HCT116 (cell line): ENCODE measurements around the gene AGTPBP1. TPM values are rescaled to one million over a fixed set of nuclear protein-coding genes. Genes with fewer than 3 reads are reported as not detected.

Experiments used
- ATAC-seq: fragments of 200-7000 bp; cut with Tn5 transposase; 2 replicates; pipeline ENCODE4 v1.9.1; 2020; ENCODE audit warnings: mild to moderate bottlenecking, moderate library complexity
- BruUV-seq: library from RNA; stranded (reverse); fragments of 400-500 nt; replicated peaks from 2 replicates; lab custom pipeline; 2021; lab: Mats Ljungman, UMichigan
- CTCF ChIA-PET: fragments of 300-600 bp; sonication (Branson Sonifier 250); formaldehyde crosslinking; loops from one replicate; lab custom pipeline; 2021; ENCODE audit warnings: antibody characterized with exemption; lab: Charles Lee
- POLR2A ChIA-PET: fragments of 300-600, 350-600 bp; sonication (Branson Sonifier 250); formaldehyde crosslinking; loops from one replicate; lab custom pipeline; 2021; ENCODE audit warnings: antibody characterized with exemption; lab: Charles Lee
- RAD21 ChIA-PET, 2 experiments: fragments of 300-600 bp; sonication (Branson Sonifier 250); formaldehyde crosslinking; loops; one replicate each; lab custom pipeline; 2023; ENCODE audit warnings: low total read pairs in 2 of 2; ENCODE audit not compliant: uncharacterized antibody in 2 of 2, unreplicated experiment in 2 of 2, low non-redundant PET in 1 of 2; lab: Charles Lee
- DNase-seq: peaks from one replicate; pipeline ENCODE4 v3.0.0-alpha.2; 2010; ENCODE audit warnings: low read depth, low spot score
- H2AFZ ChIP-seq: fragments of 200-600 bp; shearing (Covaris generic), sonication (generic); 2 replicates; pipeline ENCODE4 v1.6.1; 2017; ENCODE audit warnings: low read depth, mixed run types, mixed read lengths, antibody characterized with exemption, low read length; ENCODE audit not compliant: poor library complexity, severe bottlenecking
- H3K27ac ChIP-seq: 2 replicates; pipeline ENCODE4 v1.5.1; 2012; ENCODE audit warnings: low read depth, low read length
- H3K27me3 ChIP-seq: fragments of 200-600 bp; sonication (generic); 2 replicates; pipeline ENCODE4 v1.6.1; 2016; ENCODE audit warnings: mixed run types, low read length, mixed read lengths; ENCODE audit not compliant: insufficient read depth
- H3K36me3 ChIP-seq, 2 experiments: fragments of 200-500 bp in 1 of 2; fragments of 200-600 bp in 1 of 2; sonication (Bioruptor generic) in 1 of 2; sonication (generic) in 1 of 2; 2 replicates each; pipeline versions ENCODE4 v1.5.1 to v1.6.1; 2014 to 2016; ENCODE audit warnings: low read length in 2 of 2, inconsistent platforms in 1 of 2, mixed read lengths in 1 of 2, mixed run types in 1 of 2; ENCODE audit not compliant: insufficient read depth in 2 of 2, control insufficient read depth in 1 of 2
- H3K4me1 ChIP-seq, 2 experiments: fragments of 200-600 bp in 1 of 2; sonication (generic) in 1 of 2; 2 replicates each; pipeline versions ENCODE4 v1.5.1 to v1.6.1; 2012 to 2017; ENCODE audit warnings: low read length in 2 of 2, inconsistent platforms in 1 of 2, mild to moderate bottlenecking in 1 of 2, mixed read lengths in 1 of 2, mixed run types in 1 of 2, moderate library complexity in 1 of 2; ENCODE audit not compliant: insufficient read depth in 2 of 2, control insufficient read depth in 1 of 2
- H3K4me2 ChIP-seq: fragments of 200-600 bp; sonication (generic); 2 replicates; pipeline ENCODE4 v1.6.1; 2017; ENCODE audit warnings: mixed run types, low read length, mixed read lengths
- H3K4me3 ChIP-seq, 2 experiments: fragments of 200-600 bp in 1 of 2; sonication (generic) in 1 of 2; replicated peaks in 1 of 2; 2 replicates each; pipeline ENCODE4 v1.5.1; 2011 to 2016; ENCODE audit warnings: low read length in 2 of 2, control low read depth in 1 of 2, low read depth in 1 of 2, mild to moderate bottlenecking in 1 of 2, mixed read lengths in 1 of 2, mixed run types in 1 of 2
- H3K79me2 ChIP-seq: fragments of 200-600 bp; sonication (generic); 2 replicates; pipeline ENCODE4 v1.6.1; 2017; ENCODE audit warnings: mild to moderate bottlenecking, mixed run types, low read length, moderate library complexity, mixed read lengths; ENCODE audit not compliant: insufficient read depth
- H3K9ac ChIP-seq: fragments of 200-600 bp; sonication (generic); 2 replicates; pipeline ENCODE4 v1.6.1; 2016; ENCODE audit warnings: low read length, mixed read lengths
- H3K9me2 ChIP-seq: fragments of 200-600 bp; sonication (generic), shearing (Covaris generic); 2 replicates; pipeline ENCODE4 v1.6.1; 2017; ENCODE audit warnings: mixed run types, mild to moderate bottlenecking, moderate library complexity; ENCODE audit not compliant: insufficient read depth
- H3K9me3 ChIP-seq, 2 experiments: fragments of 200-500 bp in 1 of 2; fragments of 200-600 bp in 1 of 2; sonication (Bioruptor generic) in 1 of 2; sonication (generic) in 1 of 2; 2 replicates each; pipeline ENCODE4 v1.6.1; 2014 to 2017; ENCODE audit warnings: low read length in 2 of 2, mixed read lengths in 2 of 2, inconsistent platforms in 1 of 2, low read depth in 1 of 2, mild to moderate bottlenecking in 1 of 2, mixed run types in 1 of 2, moderate library complexity in 1 of 2; ENCODE audit not compliant: control insufficient read depth in 1 of 2, insufficient read depth in 1 of 2
- H4K20me1 ChIP-seq: fragments of 200-600 bp; sonication (generic), shearing (Covaris generic); 2 replicates; pipeline ENCODE4 v1.6.1; 2017; ENCODE audit warnings: mixed run types, mild to moderate bottlenecking, moderate library complexity; ENCODE audit not compliant: insufficient read depth
- CBX3 ChIP-seq: IDR thresholded peaks from 2 replicates; pipeline ENCODE4 v1.6.1; 2012; ENCODE audit warnings: low read depth
- CEBPB ChIP-seq: IDR thresholded peaks from 2 replicates; pipeline ENCODE4 v1.6.1; 2012; ENCODE audit warnings: low read depth
- CTCF ChIP-seq, 3 experiments: fragments of 200-600 bp in 1 of 3; sonication (generic) in 1 of 3; IDR thresholded peaks in 2 of 3; conservative IDR thresholded peaks in 1 of 3; 2 replicates each; pipeline ENCODE4 v1.5.1; 2012 to 2017; ENCODE audit warnings: low read depth in 2 of 3, low read length in 2 of 3, antibody characterized with exemption in 1 of 3, borderline replicate concordance in 1 of 3, control low read depth in 1 of 3, mild to moderate bottlenecking in 1 of 3, mixed read lengths in 1 of 3, mixed run types in 1 of 3, moderate library complexity in 1 of 3; ENCODE audit not compliant: insufficient read depth in 1 of 3
- POLR2A ChIP-seq: IDR thresholded peaks from 2 replicates; pipeline ENCODE4 v1.7.0; 2011; ENCODE audit warnings: borderline replicate concordance; ENCODE audit not compliant: insufficient read depth, insufficient read length; ENCODE audit errors: extremely low read depth
- RAD21 ChIP-seq: IDR thresholded peaks from 2 replicates; pipeline ENCODE4 v1.6.1; 2012; ENCODE audit warnings: low read depth, mild to moderate bottlenecking
- REST ChIP-seq: IDR thresholded peaks from 2 replicates; pipeline ENCODE4 v1.6.1; 2012; ENCODE audit warnings: low read depth
- SRF ChIP-seq: IDR thresholded peaks from 2 replicates; pipeline ENCODE4 v1.6.1; 2012; ENCODE audit warnings: low read depth
- ZFX ChIP-seq: fragments of 450-650 bp; IDR thresholded peaks from 2 replicates; pipeline ENCODE4 v1.6.1; 2017
- intact Hi-C: fragments of 100-400 bp; cut with micrococcal nuclease; formaldehyde crosslinking; loops from 2 replicates; pipeline ENCODE4 v1.10.0; 2022
- total RNA-seq: library from RNA; stranded (reverse); gene quantifications from one replicate; pipeline ENCODE4 v1.2.1, GENCODE V29; 2021; ENCODE audit not compliant: unreplicated experiment

The AGTPBP1 gene
- total RNA-seq, 1 experiment from 2014 or later, result 17.4 TPM

- no peaks in the 10 kb centered on the region for H3K36me3 ChIP-seq
- no peak for DNase-seq
- H3K79me2 ChIP-seq, result no peaks in the 10 kb centered on the region
- no peaks in the 10 kb centered on the region for H3K4me1 ChIP-seq
- H3K27me3 ChIP-seq, result peaks cover 3% of the 10 kb centered on the region; the same call in 1 of the 2 replicates
- intact Hi-C loops, result no loop called here
- H3K27ac ChIP-seq, result no peak overlapping the region
- H3K9me2 ChIP-seq, result no peaks in the 10 kb centered on the region
- ChIA-PET CTCF (no interaction called here), RAD21 (no interaction called here), POLR2A (no interaction called here)
- no TSS peak for BruUV-seq
- H3K4me2 ChIP-seq, result no peak overlapping the region
- no peak overlapping the region for H2AFZ ChIP-seq
- TF ChIP-seq SRF (no peak), RAD21 (peak; percentile 13; the same call in 1 of the 2 replicates), CTCF (IDR thresholded peaks at IDR 0.05 in 2 of 3, conservative IDR thresholded peaks at IDR 0.05 in 1 of 3; ENCODE audit: borderline replicate concordance in 1 of 3, insufficient read depth in 1 of 3, low read depth in 2 of 3, low read length in 2 of 3) (peak in 1 of 3 experiments; percentile 3; a peak in 1 of 6 replicates), CBX3 (no peak), CEBPB (no peak), POLR2A (no peak), REST (no peak), ZFX (no peak)
- no peak overlapping the region for H3K9ac ChIP-seq
- ATAC-seq, result peak; percentile 63; the same call in 1 of the 2 replicates
- H3K9me3 ChIP-seq, result no peaks in the 10 kb centered on the region
- H3K4me3 ChIP-seq, result no peak overlapping the region
- no peaks in the 10 kb centered on the region for H4K20me1 ChIP-seq
Measured at GRCh38 chr9:85502815-85503655, 238.7 kb downstream of the AGTPBP1 start.
